ENCODE results near the gene ONECUT1. TPM values are rescaled to one million over a fixed set of nuclear protein-coding genes. Genes with fewer than 3 reads are reported as not detected.

Gene ONECUT1
- total RNA-seq, 4 donors from 2014 or later = not detected

GRCh38 chr15:52717924-52718323 lies 72.2 kb downstream of the ONECUT1 start:
- Histone ChIP-seq H3K9me3 (no peaks in the 10 kb centered on the region), H3K4me3 (replicated peaks in 1 of 3) (no peak overlapping the region), H3K36me3 (no peaks in the 10 kb centered on the region), H3K4me1 (no peaks in the 10 kb centered on the region), H3K27ac (no peak overlapping the region), H3K27me3 (no peaks in the 10 kb centered on the region)
- no peak for TF ChIP-seq POLR2A (IDR thresholded peaks at IDR 0.05)
- TF ChIP-seq CTCF (IDR thresholded peaks at IDR 0.05) = no peak
- DNase-seq = no peak
- WGBS, 2 donors = 86 to 88% methylated on average over 6 of the region's 6 CpGs
- intact Hi-C loops (cut with DNase I) = no loop called here

- no peaks in the 10 kb centered on the region for H3K27me3 ChIP-seq
- no peak for DNase-seq
- no peak overlapping the region for H3K4me3 ChIP-seq (replicated peaks in 1 of 3)
- WGBS, 2 donors = 90 to 92% methylated on average over 6 of the region's 6 CpGs
- no peaks in the 10 kb centered on the region for H3K4me1 ChIP-seq
- H3K27ac ChIP-seq = no peak overlapping the region
- H3K36me3 ChIP-seq = no peaks in the 10 kb centered on the region
- H3K9me3 ChIP-seq = no peaks in the 10 kb centered on the region
- TF ChIP-seq CTCF (IDR thresholded peaks at IDR 0.05) (no peak), POLR2A (IDR thresholded peaks at IDR 0.05) (no peak)
- intact Hi-C loops (cut with DNase I) = no loop called here
Observed at GRCh38 chr15:52717481-52717880, 72.7 kb downstream of the ONECUT1 start.

GRCh38 chr15:52716536-52716935 lies 73.6 kb downstream of the ONECUT1 start:
- DNase-seq = no peak
- H3K9me3 ChIP-seq = no peaks in the 10 kb centered on the region
- H3K4me3 ChIP-seq (replicated peaks in 1 of 3) = no peak overlapping the region
- 61 to 88% methylated on average over 2 of the region's 2 CpGs for WGBS, 2 donors
- TF ChIP-seq CTCF (IDR thresholded peaks at IDR 0.05) = no peak
- TF ChIP-seq POLR2A (IDR thresholded peaks at IDR 0.05) = no peak
- H3K36me3 ChIP-seq = no peaks in the 10 kb centered on the region
- no peak overlapping the region for H3K27ac ChIP-seq
- H3K4me1 ChIP-seq = peaks cover 0 to 4% of the 10 kb centered on the region in 2 donors
- intact Hi-C loops (cut with DNase I) = no loop called here
- H3K27me3 ChIP-seq = no peaks in the 10 kb centered on the region

GRCh38 chr15:52715411-52715810 lies 74.7 kb downstream of the ONECUT1 start:
- DNase-seq = no peak
- no peaks in the 10 kb centered on the region for H3K36me3 ChIP-seq
- H3K27ac ChIP-seq = no peak overlapping the region
- 69 to 73% methylated on average over 5 of the region's 5 CpGs for WGBS, 2 donors
- H3K4me3 ChIP-seq (replicated peaks in 1 of 3) = no peak overlapping the region
- H3K27me3 ChIP-seq = no peaks in the 10 kb centered on the region
- peaks cover 3 to 4% of the 10 kb centered on the region in 2 donors for H3K4me1 ChIP-seq
- no peak for TF ChIP-seq CTCF (IDR thresholded peaks at IDR 0.05)
- TF ChIP-seq POLR2A (IDR thresholded peaks at IDR 0.05) = no peak
- no peaks in the 10 kb centered on the region for H3K9me3 ChIP-seq
- intact Hi-C loops (cut with DNase I) = no loop called here

- DNase-seq = no peak
- H3K9me3 ChIP-seq = no peaks in the 10 kb centered on the region
- H3K4me3 ChIP-seq (replicated peaks in 1 of 3) = no peak overlapping the region
- intact Hi-C loops (cut with DNase I) = no loop called here
- no peaks in the 10 kb centered on the region for H3K27me3 ChIP-seq
- TF ChIP-seq CTCF (IDR thresholded peaks at IDR 0.05) = no peak
- TF ChIP-seq POLR2A (IDR thresholded peaks at IDR 0.05) = no peak
- WGBS, 2 donors = 69 to 85% methylated on average over 3 of the region's 3 CpGs
- H3K36me3 ChIP-seq = no peaks in the 10 kb centered on the region
- H3K27ac ChIP-seq = no peak overlapping the region
- peaks cover 3 to 4% of the 10 kb centered on the region in 2 donors for H3K4me1 ChIP-seq
Observed at GRCh38 chr15:52714968-52715367, 75.2 kb downstream of the ONECUT1 start.

Data from thyroid gland (tissue), 4 donors.